ENCODE data around the gene EPS15. TPM values are rescaled to one million over a fixed set of nuclear protein-coding genes. Genes with fewer than 3 reads are reported as not detected.

EPS15 gene
- total RNA-seq, 2 donors from 2014 or later, result 123 to 197 TPM

DNA sequence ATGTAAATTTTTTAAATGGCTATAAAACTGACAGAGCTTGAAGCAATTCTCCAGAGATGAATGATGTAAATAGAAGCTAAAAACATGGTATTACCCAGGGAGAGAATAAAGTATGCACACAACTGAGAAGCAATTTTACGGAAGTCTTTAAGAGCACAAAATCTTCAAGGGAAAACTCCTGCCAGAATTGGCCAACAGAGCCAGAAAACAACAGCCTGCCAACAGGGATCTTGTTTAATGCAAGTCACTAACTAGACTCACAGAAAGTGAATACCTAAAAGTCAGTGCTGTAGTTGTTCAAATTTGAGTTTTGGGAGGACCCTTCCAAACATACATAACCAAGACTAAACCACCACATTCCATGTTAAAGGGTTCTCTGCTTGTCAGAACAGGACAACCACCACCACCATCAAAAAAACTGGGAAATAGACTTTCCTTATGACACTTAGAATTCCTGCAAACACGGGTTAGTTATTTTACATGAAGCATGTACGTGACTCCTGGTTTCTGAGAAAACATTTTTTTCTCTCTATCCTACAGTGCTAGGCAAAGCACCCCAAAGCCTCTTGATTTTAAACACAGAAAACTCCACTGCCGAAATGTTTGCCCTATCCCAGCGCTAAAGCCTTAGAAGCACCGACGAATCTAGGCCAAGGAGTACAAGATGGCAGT lies 1.6 kb downstream of the EPS15 start:
- TF ChIP-seq, protein P1, sequence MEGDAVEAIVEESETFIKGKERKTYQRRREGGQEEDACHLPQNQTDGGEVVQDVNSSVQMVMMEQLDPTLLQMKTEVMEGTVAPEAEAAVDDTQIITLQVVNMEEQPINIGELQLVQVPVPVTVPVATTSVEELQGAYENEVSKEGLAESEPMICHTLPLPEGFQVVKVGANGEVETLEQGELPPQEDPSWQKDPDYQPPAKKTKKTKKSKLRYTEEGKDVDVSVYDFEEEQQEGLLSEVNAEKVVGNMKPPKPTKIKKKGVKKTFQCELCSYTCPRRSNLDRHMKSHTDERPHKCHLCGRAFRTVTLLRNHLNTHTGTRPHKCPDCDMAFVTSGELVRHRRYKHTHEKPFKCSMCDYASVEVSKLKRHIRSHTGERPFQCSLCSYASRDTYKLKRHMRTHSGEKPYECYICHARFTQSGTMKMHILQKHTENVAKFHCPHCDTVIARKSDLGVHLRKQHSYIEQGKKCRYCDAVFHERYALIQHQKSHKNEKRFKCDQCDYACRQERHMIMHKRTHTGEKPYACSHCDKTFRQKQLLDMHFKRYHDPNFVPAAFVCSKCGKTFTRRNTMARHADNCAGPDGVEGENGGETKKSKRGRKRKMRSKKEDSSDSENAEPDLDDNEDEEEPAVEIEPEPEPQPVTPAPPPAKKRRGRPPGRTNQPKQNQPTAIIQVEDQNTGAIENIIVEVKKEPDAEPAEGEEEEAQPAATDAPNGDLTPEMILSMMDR (IDR thresholded peaks at IDR 0.05), result no peak
- no peaks in the 10 kb centered on the region for H3K9me3 ChIP-seq
- ATAC-seq (ENCODE audit: insufficient number of reproducible peaks, low FRiP score, low read depth) (no peak), DNase-seq (ENCODE audit: low spot score) (no peak)
- peaks cover 32 to 47% of the 10 kb centered on the region in 2 donors for H3K4me1 ChIP-seq (ENCODE audit: control insufficient read depth in 1 of 2, low read depth in 2 of 2)
- peak overlapping the region; percentile 86 to 91 for H3K27ac ChIP-seq
- peak overlapping the region; percentile 95 for H3K4me3 ChIP-seq
- H3K27me3 ChIP-seq (replicated peaks; ENCODE audit: insufficient read depth), result no peaks in the 10 kb centered on the region
- H3K36me3 ChIP-seq, result no peaks in the 10 kb centered on the region

DNA sequence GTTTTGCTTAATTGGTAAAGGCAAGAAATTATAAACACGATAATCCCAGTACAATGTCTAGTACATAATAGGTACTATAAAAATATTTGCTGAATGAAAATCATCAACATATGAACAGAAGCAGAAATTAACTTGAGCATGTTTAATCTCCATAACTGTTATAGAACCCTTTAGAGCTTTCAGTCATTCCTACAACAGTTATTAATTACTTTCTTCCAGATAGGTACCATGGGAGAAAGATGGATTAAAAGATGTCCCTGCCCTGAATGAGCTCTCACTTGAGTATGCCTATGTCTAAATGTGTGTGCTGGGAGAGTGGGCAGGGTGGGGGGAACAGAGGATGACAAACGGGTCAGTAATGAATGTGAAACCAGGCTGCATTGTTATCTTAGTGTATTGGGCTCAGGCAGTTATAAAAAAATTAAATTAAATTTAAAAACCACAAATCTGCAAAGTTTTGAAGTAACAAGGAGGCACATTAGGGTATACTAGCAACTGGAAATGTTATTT lies 2.4 kb downstream of the EPS15 start:
- H3K4me1 ChIP-seq (ENCODE audit: control insufficient read depth in 1 of 2, low read depth in 2 of 2), result peaks cover 38 to 54% of the 10 kb centered on the region in 2 donors

DNA sequence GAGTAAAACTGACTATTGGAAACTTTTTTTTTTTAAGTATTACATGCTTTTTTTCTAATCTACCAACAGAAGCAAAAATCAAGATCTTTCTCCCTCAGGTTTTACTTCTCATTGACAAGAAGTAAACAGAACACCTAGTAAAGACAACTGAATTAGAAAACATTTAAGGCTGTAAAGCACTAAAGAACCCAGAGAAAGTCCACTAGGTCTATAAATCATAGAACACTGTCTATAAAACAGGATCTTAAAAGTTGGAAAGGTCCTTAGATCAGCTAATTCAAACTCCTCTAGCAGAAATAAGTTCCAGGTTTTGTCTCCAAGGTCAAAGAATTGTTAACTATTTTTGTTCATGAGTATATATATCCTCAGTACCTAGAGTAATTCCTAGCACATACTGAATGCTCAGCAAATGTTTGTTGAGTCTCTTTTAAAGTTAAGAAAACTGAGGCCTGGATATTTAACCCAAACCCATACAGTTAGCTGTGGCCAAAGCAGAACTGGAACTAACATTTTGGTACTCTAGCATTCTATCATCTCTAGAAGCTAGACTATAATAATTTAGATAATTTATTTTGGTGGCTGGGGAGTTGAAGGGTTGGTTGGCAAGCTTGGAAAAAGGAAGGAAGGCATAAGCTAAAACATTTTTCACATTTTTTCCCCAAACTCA lies 3.0 kb downstream of the EPS15 start:
- TF ChIP-seq, protein P1 (IDR thresholded peaks at IDR 0.05), result no peak
- Histone ChIP-seq H3K27me3 (replicated peaks; ENCODE audit: insufficient read depth) (no peaks in the 10 kb centered on the region), H3K9me3 (no peaks in the 10 kb centered on the region), H3K27ac (peak overlapping the region; percentile 86 to 91), H3K4me3 (peak overlapping the region; percentile 95), H3K4me1 (ENCODE audit: control insufficient read depth in 1 of 2, low read depth in 2 of 2) (peaks cover 43 to 58% of the 10 kb centered on the region in 2 donors), H3K36me3 (no peaks in the 10 kb centered on the region)
- ATAC-seq (ENCODE audit: insufficient number of reproducible peaks, low FRiP score, low read depth) (no peak), DNase-seq (ENCODE audit: low spot score) (no peak)

More for the DNA sequence above, 2.4 kb downstream of the EPS15 start:
- Histone ChIP-seq H3K36me3 (no peaks in the 10 kb centered on the region), H3K4me3 (peak overlapping the region; percentile 95), H3K9me3 (no peaks in the 10 kb centered on the region), H3K27ac (peak overlapping the region; percentile 86 to 91), H3K27me3 (replicated peaks; ENCODE audit: insufficient read depth) (no peaks in the 10 kb centered on the region)
- TF ChIP-seq, protein P1 (IDR thresholded peaks at IDR 0.05), result no peak
- no peak for ATAC-seq (ENCODE audit: insufficient number of reproducible peaks, low FRiP score, low read depth)
- DNase-seq (ENCODE audit: low spot score), result no peak

DNA sequence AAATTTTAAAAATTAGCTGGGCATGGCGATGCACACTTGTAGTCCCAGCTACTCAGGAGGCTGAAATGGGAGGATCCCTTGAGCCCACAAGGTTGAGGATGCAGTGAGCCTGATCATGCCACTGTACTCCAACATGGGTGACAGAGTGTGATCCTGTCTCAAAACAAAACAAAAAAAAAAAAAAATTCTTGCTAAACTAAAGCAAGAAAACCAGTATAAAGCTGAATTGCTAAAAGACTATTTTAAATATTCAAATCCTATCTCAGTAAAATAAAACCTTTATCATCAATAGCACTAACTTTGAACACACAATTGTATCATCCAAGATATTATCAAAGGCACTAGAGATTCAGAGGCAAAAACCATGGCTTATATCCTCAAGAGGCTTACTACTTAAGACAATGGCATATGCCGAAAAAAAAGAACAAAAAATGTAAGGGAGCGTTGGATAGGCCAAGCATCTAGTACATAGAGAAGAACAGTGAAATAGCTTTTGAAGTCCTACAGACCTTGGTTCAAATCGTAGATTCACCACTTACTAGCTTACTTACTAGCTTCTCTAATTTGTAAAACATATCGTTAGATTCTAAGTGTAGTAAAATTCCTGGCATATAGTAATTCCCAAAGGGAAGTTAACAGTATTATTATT lies 3.6 kb downstream of the EPS15 start:
- ATAC-seq (ENCODE audit: insufficient number of reproducible peaks, low FRiP score, low read depth) (no peak), DNase-seq (ENCODE audit: low spot score) (no peak)
- peak overlapping the region; percentile 12 to 91 for H3K27ac ChIP-seq
- TF ChIP-seq, protein P1 (IDR thresholded peaks at IDR 0.05), result no peak
- peak overlapping the region; percentile 95 for H3K4me3 ChIP-seq
- no peaks in the 10 kb centered on the region for H3K9me3 ChIP-seq
- no peaks in the 10 kb centered on the region for H3K36me3 ChIP-seq
- H3K4me1 ChIP-seq (ENCODE audit: control insufficient read depth in 1 of 2, low read depth in 2 of 2), result peaks cover 43 to 58% of the 10 kb centered on the region in 2 donors
- H3K27me3 ChIP-seq (replicated peaks; ENCODE audit: insufficient read depth), result no peaks in the 10 kb centered on the region

DNA sequence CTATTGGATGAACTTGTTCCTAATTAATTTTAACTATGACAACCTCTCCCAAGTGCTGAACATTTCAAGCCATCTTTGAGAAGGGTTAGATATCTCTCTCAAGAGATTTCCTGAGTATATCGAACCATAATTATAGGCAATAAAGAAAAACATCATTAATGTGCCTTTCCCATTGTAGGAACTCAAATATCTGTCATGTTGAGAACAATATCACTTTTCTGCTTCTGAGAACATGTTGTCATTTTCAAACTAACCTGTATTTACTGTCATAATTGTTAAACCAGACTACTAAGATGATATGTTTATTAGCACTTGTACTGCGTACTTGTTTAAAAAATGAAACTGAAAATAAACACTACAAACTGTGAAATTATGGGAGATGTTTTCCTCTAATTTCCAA lies 4.3 kb downstream of the EPS15 start:
- TF ChIP-seq, protein P1 (IDR thresholded peaks at IDR 0.05), result no peak
- H3K9me3 ChIP-seq, result no peaks in the 10 kb centered on the region
- DNase-seq (ENCODE audit: low spot score) (no peak), ATAC-seq (ENCODE audit: insufficient number of reproducible peaks, low FRiP score, low read depth) (no peak)
- H3K36me3 ChIP-seq, result no peaks in the 10 kb centered on the region
- H3K4me3 ChIP-seq, result peak overlapping the region; percentile 95
- H3K4me1 ChIP-seq (ENCODE audit: control insufficient read depth in 1 of 2, low read depth in 2 of 2), result peaks cover 43 to 64% of the 10 kb centered on the region in 2 donors
- H3K27ac ChIP-seq, result peak overlapping the region; percentile 15 to 91
- no peaks in the 10 kb centered on the region for H3K27me3 ChIP-seq (replicated peaks; ENCODE audit: insufficient read depth)

All from thoracic aorta (tissue), 2 donors.